GM19099 (cell line): ENCODE results near the gene PSEN2.

Experiments
- POLR2A ChIP-seq: IDR thresholded peaks from 3 replicates; pipeline ENCODE4 v1.6.1; 2011; ENCODE audit warnings: low read depth; ENCODE audit not compliant: insufficient read length; ENCODE audit errors: extremely low read depth

PSEN2 gene

GRCh38 chr1:226915672-226915995, 45.2 kb downstream of the PSEN2 start:
- TF ChIP-seq POLR2A, result no peak

- no peak for TF ChIP-seq POLR2A
These were observed 46.1 kb downstream of the PSEN2 start for GRCh38 chr1:226916497-226916896.

- TF ChIP-seq POLR2A, result no peak
These were observed 49.2 kb downstream of the PSEN2 start for GRCh38 chr1:226919587-226919986.

GRCh38 chr1:226919995-226920394, 49.6 kb downstream of the PSEN2 start:
- no peak for TF ChIP-seq POLR2A

- TF ChIP-seq POLR2A, result no peak
These were observed 50.1 kb downstream of the PSEN2 start for GRCh38 chr1:226920446-226920894.

GRCh38 chr1:226921504-226921903, 51.1 kb downstream of the PSEN2 start:
- TF ChIP-seq POLR2A, result no peak

- TF ChIP-seq POLR2A, result no peak
These were observed 64.2 kb downstream of the PSEN2 start for GRCh38 chr1:226934483-226935237.

GRCh38 chr1:226937940-226938725, 67.7 kb downstream of the PSEN2 start:
- no peak for TF ChIP-seq POLR2A

- no peak for TF ChIP-seq POLR2A
These were observed 68.6 kb downstream of the PSEN2 start for GRCh38 chr1:226938903-226939437.

GRCh38 chr1:226939438-226940028, 69.1 kb downstream of the PSEN2 start:
- peak; percentile 94 for TF ChIP-seq POLR2A

- no peak for TF ChIP-seq POLR2A
These were observed 69.8 kb downstream of the PSEN2 start, which contains the start of gene COQ8A for GRCh38 chr1:226940029-226940805. TSS of gene COQ8A (plus strand) at chr1:226940294. CDS start at chr1:226961386, 21,092 bp downstream.

GRCh38 chr1:226940806-226941067, 70.3 kb downstream of the PSEN2 start:
- no peak for TF ChIP-seq POLR2A

GRCh38 chr1:226942392-226942791, 72.0 kb downstream of the PSEN2 start:
- no peak for TF ChIP-seq POLR2A

GRCh38 chr1:226943156-226943555, 72.7 kb downstream of the PSEN2 start:
- TF ChIP-seq POLR2A, result no peak

- TF ChIP-seq POLR2A, result no peak
These were observed 73.5 kb downstream of the PSEN2 start for GRCh38 chr1:226943927-226944326.
